Effector memory CD4-positive, alpha-beta T cell (primary cell): ENCODE results near the gene PDZRN3.
A peak's percentile ranks its signal among the peaks of the same experiment; 100 is the strongest.

ENCODE experiments used
- DNase-seq, 3 donors: peaks; one replicate each; pipeline ENCODE4 v3.0.0-alpha.2; 2020
- H3K27ac ChIP-seq: 2 replicates; pipeline ENCODE4 v1.7.0; 2013; ENCODE audit warnings: mild to moderate bottlenecking, low read length, moderate library complexity; ENCODE audit not compliant: insufficient read depth, poor library complexity, severe bottlenecking
- H3K27me3 ChIP-seq: replicated peaks from 2 replicates; pipeline ENCODE4 v1.7.0; 2013; ENCODE audit warnings: mild to moderate bottlenecking, low read length; ENCODE audit not compliant: insufficient read depth, control insufficient read depth, poor library complexity, severe bottlenecking
- H3K36me3 ChIP-seq: 2 replicates; pipeline ENCODE4 v1.7.0; 2013; ENCODE audit warnings: mild to moderate bottlenecking, low read length, moderate library complexity; ENCODE audit not compliant: control insufficient read depth, insufficient read depth
- H3K4me1 ChIP-seq: 2 replicates; pipeline ENCODE4 v1.7.0; 2013; ENCODE audit warnings: low read length, mild to moderate bottlenecking; ENCODE audit not compliant: control insufficient read depth, insufficient read depth, poor library complexity, severe bottlenecking
- H3K4me3 ChIP-seq: 2 replicates; pipeline ENCODE4 v1.7.0; 2013; ENCODE audit warnings: low read length, low read depth, mild to moderate bottlenecking; ENCODE audit not compliant: insufficient read depth, poor library complexity, severe bottlenecking
- H3K9me3 ChIP-seq: 2 replicates; pipeline ENCODE4 v1.7.0; 2013; ENCODE audit warnings: mild to moderate bottlenecking, low read length, moderate library complexity; ENCODE audit not compliant: control insufficient read depth

The PDZRN3 gene

GRCh38 chr3:73502609-73503583, 121.8 kb downstream of the PDZRN3 start:
- H3K27ac ChIP-seq = no peak overlapping the region
- no peaks in the 10 kb centered on the region for H3K36me3 ChIP-seq
- no peaks in the 10 kb centered on the region for H3K9me3 ChIP-seq
- no peaks in the 10 kb centered on the region for H3K27me3 ChIP-seq
- H3K4me3 ChIP-seq = no peak overlapping the region
- DNase-seq = peak in 1 of 3 donors; percentile 6
- H3K4me1 ChIP-seq = no peaks in the 10 kb centered on the region

DNA sequence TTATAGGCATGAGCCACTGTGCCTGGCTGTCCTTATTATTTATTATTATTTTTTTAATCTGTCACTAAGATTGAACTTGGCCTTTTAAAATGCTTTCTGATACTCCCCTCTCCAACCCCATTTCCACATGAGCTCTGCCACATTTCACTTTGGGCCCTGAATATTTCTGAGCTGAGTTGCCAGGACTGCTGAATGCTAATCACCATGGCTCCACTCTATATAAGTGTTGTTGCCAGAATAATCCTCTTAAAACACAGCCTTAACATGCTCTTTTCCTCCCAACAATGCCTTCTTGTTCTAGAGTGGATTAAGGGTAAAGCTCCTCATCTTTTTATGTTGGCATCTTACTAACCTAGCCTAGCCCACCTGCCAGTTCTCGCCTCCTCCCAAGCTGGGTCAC, 124.4 kb downstream of the PDZRN3 start:
- Histone ChIP-seq H3K27ac (no peak overlapping the region), H3K4me1 (no peaks in the 10 kb centered on the region), H3K36me3 (no peaks in the 10 kb centered on the region), H3K4me3 (no peak overlapping the region), H3K9me3 (no peaks in the 10 kb centered on the region), H3K27me3 (no peaks in the 10 kb centered on the region)
- no peak for DNase-seq

GRCh38 chr3:73499787-73500186, 125.0 kb downstream of the PDZRN3 start:
- Histone ChIP-seq H3K4me1 (no peaks in the 10 kb centered on the region), H3K9me3 (no peaks in the 10 kb centered on the region), H3K27ac (no peak overlapping the region), H3K36me3 (no peaks in the 10 kb centered on the region), H3K4me3 (no peak overlapping the region), H3K27me3 (no peaks in the 10 kb centered on the region)
- no peak for DNase-seq

GRCh38 chr3:73498764-73499622, 125.7 kb downstream of the PDZRN3 start:
- no peaks in the 10 kb centered on the region for H3K27me3 ChIP-seq
- no peak overlapping the region for H3K4me3 ChIP-seq
- no peak overlapping the region for H3K27ac ChIP-seq
- no peaks in the 10 kb centered on the region for H3K9me3 ChIP-seq
- H3K36me3 ChIP-seq = no peaks in the 10 kb centered on the region
- no peak for DNase-seq
- no peaks in the 10 kb centered on the region for H3K4me1 ChIP-seq

- no peaks in the 10 kb centered on the region for H3K36me3 ChIP-seq
- no peaks in the 10 kb centered on the region for H3K9me3 ChIP-seq
- H3K27me3 ChIP-seq = no peaks in the 10 kb centered on the region
- H3K27ac ChIP-seq = no peak overlapping the region
- no peaks in the 10 kb centered on the region for H3K4me1 ChIP-seq
- no peak overlapping the region for H3K4me3 ChIP-seq
- DNase-seq = no peak
Measured at GRCh38 chr3:73497646-73498406, 126.9 kb downstream of the PDZRN3 start.

DNA sequence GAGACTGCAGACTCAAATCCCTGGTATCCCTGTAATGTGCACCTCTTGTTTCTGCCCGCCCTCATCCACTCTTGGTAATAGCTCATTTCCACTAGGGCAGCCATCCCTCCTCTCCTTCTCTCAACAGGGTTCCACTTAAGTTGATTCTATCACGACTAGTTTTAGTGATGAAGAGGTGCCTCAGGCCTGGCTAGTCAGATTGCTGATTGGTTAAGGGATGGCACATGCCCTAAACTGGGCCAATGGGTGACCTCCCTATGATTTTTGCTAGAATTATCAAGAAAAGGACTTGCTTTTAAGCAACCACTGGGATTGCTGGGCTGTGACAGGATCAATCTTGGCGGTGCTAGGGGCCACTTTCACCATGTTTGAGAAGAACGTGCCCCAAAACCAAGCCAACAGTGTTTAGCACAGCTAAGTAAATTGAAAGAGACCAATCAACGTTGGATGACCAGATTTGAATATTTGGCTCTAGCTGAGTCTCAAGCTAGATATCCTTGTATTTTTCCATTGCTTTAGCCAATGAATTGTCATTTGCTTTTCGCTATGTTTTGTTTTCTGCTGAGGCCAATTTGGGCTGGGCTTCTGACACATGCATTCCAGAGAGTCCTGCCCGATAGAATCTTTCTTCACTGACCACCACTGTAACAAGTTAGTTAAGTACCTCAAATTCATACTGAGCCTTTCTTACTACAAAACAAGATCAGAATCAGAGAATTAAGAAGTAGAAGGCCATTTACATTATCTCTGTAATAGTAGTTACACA, 131.0 kb downstream of the PDZRN3 start:
- H3K36me3 ChIP-seq = no peaks in the 10 kb centered on the region
- no peaks in the 10 kb centered on the region for H3K9me3 ChIP-seq
- no peak overlapping the region for H3K4me3 ChIP-seq
- no peak overlapping the region for H3K27ac ChIP-seq
- H3K27me3 ChIP-seq = peaks cover 3% of the 10 kb centered on the region
- no peak for DNase-seq
- no peaks in the 10 kb centered on the region for H3K4me1 ChIP-seq

DNA sequence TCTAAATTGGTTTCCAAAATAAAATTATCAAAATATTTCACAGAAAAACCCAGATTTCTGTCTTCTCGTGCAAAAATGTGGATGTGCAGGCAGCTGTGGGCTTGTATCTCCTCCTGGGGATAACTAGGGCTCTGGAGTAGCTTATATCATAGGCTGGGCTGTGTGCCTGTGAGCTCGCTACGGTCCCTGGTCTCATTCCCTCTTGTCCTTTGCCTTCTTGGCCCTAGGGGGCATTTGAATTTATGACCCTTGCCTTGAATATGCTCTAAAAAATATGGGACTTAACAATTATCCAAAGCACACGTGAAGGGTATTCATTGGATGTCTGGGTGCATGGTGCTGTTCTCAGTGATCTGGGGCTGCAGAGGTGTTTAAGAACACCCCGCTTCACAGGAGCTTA, 132.6 kb downstream of the PDZRN3 start:
- Histone ChIP-seq H3K27ac (no peak overlapping the region), H3K9me3 (no peaks in the 10 kb centered on the region), H3K4me1 (no peaks in the 10 kb centered on the region), H3K27me3 (peaks cover 3% of the 10 kb centered on the region), H3K4me3 (no peak overlapping the region), H3K36me3 (no peaks in the 10 kb centered on the region)
- DNase-seq = no peak

DNA sequence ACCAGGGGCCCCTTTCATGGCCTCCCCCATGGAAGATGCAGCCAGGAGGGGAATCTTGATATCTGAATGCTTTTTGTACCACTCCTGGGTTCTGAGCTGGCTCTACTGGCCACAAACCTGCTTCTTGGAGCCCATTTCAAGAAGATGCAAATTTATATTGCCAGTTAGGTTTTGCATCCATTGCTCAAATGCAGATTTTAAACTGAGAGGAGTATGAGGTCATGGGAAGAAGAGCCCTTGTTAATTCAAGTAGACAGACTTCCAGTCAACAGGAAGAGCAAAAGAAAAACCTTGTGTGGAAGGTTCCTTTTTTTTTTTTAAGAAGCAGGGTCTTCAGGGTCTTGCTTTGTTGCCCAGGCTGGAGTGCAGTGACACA, 133.5 kb downstream of the PDZRN3 start:
- H3K27me3 ChIP-seq = peaks cover 3% of the 10 kb centered on the region
- no peaks in the 10 kb centered on the region for H3K36me3 ChIP-seq
- no peaks in the 10 kb centered on the region for H3K4me1 ChIP-seq
- no peak overlapping the region for H3K4me3 ChIP-seq
- no peaks in the 10 kb centered on the region for H3K9me3 ChIP-seq
- DNase-seq = no peak
- H3K27ac ChIP-seq = no peak overlapping the region
